RWPE2 (cell line): Measurements from ENCODE around the gene SPIRE2.
A peak's percentile ranks its signal among the peaks of the same experiment; 100 is the strongest.

ENCODE experiments used
- ATAC-seq: fragments of 200-7000 bp; cut with Tn5 transposase; 3 replicates; pipeline ENCODE4 v1.9.1; 2021; ENCODE audit warnings: low read depth
- DNase-seq: peaks from one replicate; pipeline ENCODE4 v3.0.0-alpha.2; 2020; ENCODE audit warnings: low spot score
- H3K27ac ChIP-seq: fragments of 450-650 bp; 2 replicates; pipeline ENCODE4 v1.5.1; 2017; ENCODE audit warnings: mild to moderate bottlenecking; ENCODE audit not compliant: poor library complexity, severe bottlenecking
- H3K27me3 ChIP-seq: fragments of 250-450 bp; sonication (Bioruptor Pico); 2 replicates; pipeline ENCODE4 v1.5.1; 2021; ENCODE audit warnings: mild to moderate bottlenecking, moderate library complexity; ENCODE audit not compliant: insufficient read depth, poor library complexity, severe bottlenecking
- H3K36me3 ChIP-seq: fragments of 250-450 bp; sonication (Bioruptor Pico); 2 replicates; pipeline ENCODE4 v1.5.1; 2020; ENCODE audit warnings: low read depth, mild to moderate bottlenecking, moderate library complexity
- H3K4me1 ChIP-seq: fragments of 250-450 bp; sonication (Bioruptor Pico); 2 replicates; pipeline ENCODE4 v1.5.1; 2021; ENCODE audit warnings: mild to moderate bottlenecking, moderate library complexity; ENCODE audit not compliant: insufficient read depth, poor library complexity, severe bottlenecking
- H3K4me3 ChIP-seq: fragments of 250-450 bp; sonication (Bioruptor Pico); 2 replicates; pipeline ENCODE4 v1.5.1; 2021; ENCODE audit warnings: mild to moderate bottlenecking, moderate library complexity; ENCODE audit not compliant: severe bottlenecking
- H3K9me3 ChIP-seq: fragments of 250-450 bp; sonication (Bioruptor Pico); 2 replicates; pipeline ENCODE4 v1.5.1; 2021; ENCODE audit warnings: mild to moderate bottlenecking, moderate library complexity; ENCODE audit not compliant: severe bottlenecking
- CTCF ChIP-seq: fragments of 450-650 bp; IDR thresholded peaks from one replicate; pipeline ENCODE4 v1.5.1; 2017; ENCODE audit warnings: mild to moderate bottlenecking, moderate library complexity; ENCODE audit not compliant: poor library complexity, severe bottlenecking

SPIRE2 gene

DNA sequence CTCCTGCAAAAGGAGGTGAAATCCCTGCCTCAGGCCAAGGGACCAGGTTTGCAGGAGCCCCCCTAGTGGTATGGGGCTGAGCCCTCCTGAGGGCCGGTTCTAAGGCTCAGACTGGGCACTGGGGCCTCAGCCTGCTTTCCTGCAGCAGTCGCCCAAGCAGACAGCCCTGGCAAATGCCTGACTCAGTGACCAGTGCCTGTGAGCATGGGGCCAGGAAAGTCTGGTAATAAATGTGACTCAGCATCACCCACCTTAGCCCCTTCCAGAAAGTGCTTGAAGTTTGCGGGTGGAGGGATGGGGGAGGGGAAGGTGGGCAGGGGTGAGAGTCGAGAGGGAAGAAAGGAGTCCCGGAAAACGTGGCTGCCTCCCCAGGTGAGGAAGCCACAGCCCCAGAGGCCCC lies 92.4 kb downstream of the SPIRE2 start:
- ATAC-seq = no peak
- no peak for DNase-seq
- Histone ChIP-seq H3K36me3 (no peaks in the 10 kb centered on the region), H3K9me3 (no peaks in the 10 kb centered on the region), H3K4me3 (no peak overlapping the region), H3K27me3 (no peaks in the 10 kb centered on the region), H3K27ac (peak overlapping the region; percentile 99), H3K4me1 (peaks cover 22% of the 10 kb centered on the region)
- TF ChIP-seq CTCF = no peak
